Body of pancreas (tissue), 4 donors: Measurements from ENCODE around the gene SRPRB. TPM values are rescaled to one million over a fixed set of nuclear protein-coding genes. Genes with fewer than 3 reads are reported as not detected.

Source experiments
- ATAC-seq: fragments of 150-250 bp; one replicate; pipeline ENCODE4 v1.9.1; 2016
- DNase-seq, 4 donors: peaks; one replicate each; pipeline ENCODE4 v3.0.0-alpha.2; 2019
- H3K27ac ChIP-seq, 4 donors: fragments of 200-600 bp; sonication (generic); 1 replicate in 3 of 4; 2 replicates in 1 of 4; pipeline versions ENCODE4 v1.5.1 to v1.6.1; 2016 to 2019; ENCODE audit warnings: mild to moderate bottlenecking in 1 of 4, mixed read lengths in 1 of 4, moderate library complexity in 1 of 4
- H3K27me3 ChIP-seq, 2 donors: fragments of 200-600 bp; sonication (generic); one replicate each; pipeline ENCODE4 v1.6.0; 2016; ENCODE audit warnings: mild to moderate bottlenecking in 1 of 2
- H3K36me3 ChIP-seq, 2 donors: fragments of 200-600 bp; sonication (generic); replicated peaks in 1 of 2; 2 replicates each; pipeline ENCODE4 v1.5.1; 2016; ENCODE audit warnings: low read depth in 2 of 2; ENCODE audit not compliant: insufficient read depth in 1 of 2
- H3K4me1 ChIP-seq: fragments of 200-600 bp; sonication (generic); one replicate; pipeline ENCODE4 v1.6.0; 2016
- H3K4me3 ChIP-seq, 2 donors: fragments of 200-600 bp; sonication (generic); 1 replicate in 1 of 2; 2 replicates in 1 of 2; pipeline ENCODE4 v1.5.1; 2016 to 2019
- H3K9me3 ChIP-seq, 3 donors: fragments of 200-600 bp; sonication (generic); 1 replicate in 2 of 3; 2 replicates in 1 of 3; pipeline ENCODE4 v1.5.1; 2016
- CTCF ChIP-seq, 7 experiments: fragments of 450-650 bp in 4 of 7; fragments of 200-600 bp in 3 of 7; sonication (generic) in 3 of 7; IDR thresholded peaks; one replicate each; pipeline ENCODE4 v1.5.1; 2016 to 2019; ENCODE audit warnings: antibody characterized with exemption in 7 of 7
- POLR2A ChIP-seq, 3 donors: fragments of 450-650 bp; IDR thresholded peaks; one replicate each; pipeline ENCODE4 v1.6.1; 2016; ENCODE audit warnings: antibody characterized with exemption in 3 of 3, mild to moderate bottlenecking in 2 of 3
- WGBS, 2 donors: methylation state at CpG; one replicate each; pipeline ENCODE4 v1.1.5; 2017; 5-methylcytosine and 5-hydroxymethylcytosine counted together
- intact Hi-C: fragments of 100-400 bp; cut with DNase I; formaldehyde crosslinking; loops from one replicate; pipeline ENCODE4 v1.15.1; 2023
- total RNA-seq, 2 donors: library from RNA; depleted of rRNA; stranded (reverse); fragments of >200 nt; gene quantifications; one replicate each; pipeline ENCODE4 v1.1.0, GENCODE V29; 2016

SRPRB gene
- total RNA-seq, 2 donors from 2014 or later, result 28.3 to 39.4 TPM

- WGBS, 2 donors, result 83 to 87% methylated on average over 9 of the region's 9 CpGs
- intact Hi-C loops, result no loop called here
- Histone ChIP-seq H3K4me1 (no peaks in the 10 kb centered on the region), H3K27ac (no peak overlapping the region), H3K27me3 (no peaks in the 10 kb centered on the region), H3K36me3 (no peaks in the 10 kb centered on the region), H3K4me3 (no peak overlapping the region), H3K9me3 (no peaks in the 10 kb centered on the region)
- DNase-seq (no peak), ATAC-seq (no peak)
- TF ChIP-seq CTCF (IDR thresholded peaks at IDR 0.05), result no peak
These were observed 46.5 kb upstream of the SRPRB start for GRCh38 chr3:133758964-133759739.

GRCh38 chr3:133759740-133760305 lies 45.8 kb upstream of the SRPRB start:
- no peak for TF ChIP-seq CTCF (IDR thresholded peaks at IDR 0.05)
- TF ChIP-seq POLR2A (IDR thresholded peaks at IDR 0.05), result no peak
- no peak overlapping the region for H3K27ac ChIP-seq
- H3K9me3 ChIP-seq, result no peaks in the 10 kb centered on the region
- H3K27me3 ChIP-seq, result no peaks in the 10 kb centered on the region
- ATAC-seq (no peak), DNase-seq (no peak)
- WGBS, 2 donors, result 67 to 69% methylated on average over 2 of the region's 2 CpGs
- intact Hi-C loops, result no loop called here
- H3K4me1 ChIP-seq, result no peaks in the 10 kb centered on the region
- no peaks in the 10 kb centered on the region for H3K36me3 ChIP-seq
- H3K4me3 ChIP-seq, result no peak overlapping the region

- Histone ChIP-seq H3K9me3 (no peaks in the 10 kb centered on the region), H3K4me3 (no peak overlapping the region), H3K4me1 (no peaks in the 10 kb centered on the region), H3K27me3 (no peaks in the 10 kb centered on the region), H3K27ac (no peak overlapping the region), H3K36me3 (no peaks in the 10 kb centered on the region)
- ATAC-seq (no peak), DNase-seq (no peak)
- TF ChIP-seq POLR2A (IDR thresholded peaks at IDR 0.05) (no peak), CTCF (IDR thresholded peaks at IDR 0.05) (no peak)
- 83 to 94% methylated on average over 2 of the region's 2 CpGs for WGBS, 2 donors
- intact Hi-C loops, result no loop called here
These were observed 44.7 kb upstream of the SRPRB start for GRCh38 chr3:133760916-133761315.

GRCh38 chr3:133761605-133762484 lies 43.8 kb upstream of the SRPRB start:
- Histone ChIP-seq H3K27ac (no peak overlapping the region), H3K9me3 (no peaks in the 10 kb centered on the region), H3K36me3 (no peaks in the 10 kb centered on the region), H3K4me3 (no peak overlapping the region), H3K27me3 (no peaks in the 10 kb centered on the region), H3K4me1 (no peaks in the 10 kb centered on the region)
- no peak for TF ChIP-seq POLR2A (IDR thresholded peaks at IDR 0.05)
- no peak for TF ChIP-seq CTCF (IDR thresholded peaks at IDR 0.05)
- 75 to 77% methylated on average over 6 of the region's 6 CpGs for WGBS, 2 donors
- ATAC-seq (no peak), DNase-seq (no peak)
- intact Hi-C loops, result no loop called here
